GM19467 (cell line): ENCODE results near the gene SYNDIG1.
"Not testable (repeated sequence)": the region's sequence is repeated elsewhere in the genome, so short reads cannot be mapped to it uniquely, and the experiment has no call there.

ENCODE experiments used
- ATAC-seq: cut with Tn5 transposase; IDR thresholded peaks from one replicate; pipeline ENCODE4 v1.9.1; 2021; ENCODE audit warnings: mild to moderate bottlenecking, moderate library complexity; ENCODE audit not compliant: unreplicated experiment

The SYNDIG1 gene

GRCh38 chr20:24605937-24606455, 136.6 kb downstream of the SYNDIG1 start:
- ATAC-seq = no peak

GRCh38 chr20:24607402-24607801, 138.0 kb downstream of the SYNDIG1 start:
- no peak for ATAC-seq

GRCh38 chr20:24608926-24609667, 139.7 kb downstream of the SYNDIG1 start:
- no peak for ATAC-seq

GRCh38 chr20:24609757-24610156, 140.3 kb downstream of the SYNDIG1 start:
- ATAC-seq = no peak

GRCh38 chr20:24610341-24611115, 141.1 kb downstream of the SYNDIG1 start:
- no peak for ATAC-seq

GRCh38 chr20:24611360-24612140, 142.1 kb downstream of the SYNDIG1 start:
- ATAC-seq = no peak

- no peak for ATAC-seq
Measured at GRCh38 chr20:24612799-24613775, 143.7 kb downstream of the SYNDIG1 start.

- ATAC-seq = no peak
Measured at GRCh38 chr20:24614341-24614740, 144.9 kb downstream of the SYNDIG1 start.

- ATAC-seq = no peak
Measured at GRCh38 chr20:24615353-24615752, 145.9 kb downstream of the SYNDIG1 start.

GRCh38 chr20:24616258-24617079, 147.0 kb downstream of the SYNDIG1 start:
- ATAC-seq = no peak

- no peak for ATAC-seq
Measured at GRCh38 chr20:24617080-24617432, 147.6 kb downstream of the SYNDIG1 start.

- ATAC-seq = no peak
Measured at GRCh38 chr20:24617757-24618450, 148.5 kb downstream of the SYNDIG1 start.

- ATAC-seq = no peak
Measured at GRCh38 chr20:24618739-24619138, 149.3 kb downstream of the SYNDIG1 start.

- no peak for ATAC-seq
Measured at GRCh38 chr20:24619212-24619611, 149.8 kb downstream of the SYNDIG1 start.

GRCh38 chr20:24620937-24621519, 151.6 kb downstream of the SYNDIG1 start:
- ATAC-seq = no peak

- ATAC-seq = no peak
Measured at GRCh38 chr20:24622856-24623255, 153.4 kb downstream of the SYNDIG1 start.

GRCh38 chr20:24626141-24626540, 156.7 kb downstream of the SYNDIG1 start:
- not testable (repeated sequence) for ATAC-seq

GRCh38 chr20:24627291-24627690, 157.9 kb downstream of the SYNDIG1 start:
- ATAC-seq = no peak
